AG04450 (cell line): Measurements from ENCODE around the gene ABCA7. TPM values are rescaled to one million over a fixed set of nuclear protein-coding genes. Genes with fewer than 3 reads are reported as not detected.

Experiments used
- CTCF ChIA-PET: fragments of 300-600, 350-600 bp; formaldehyde crosslinking; extraction: SDS; loops from one replicate; lab custom pipeline; 2022; ENCODE audit warnings: antibody characterized with exemption, inconsistent platforms; lab: Charles Lee
- POLR2A ChIA-PET: fragments of 350-600 bp; formaldehyde crosslinking; extraction: SDS; loops from one replicate; lab custom pipeline; 2021; ENCODE audit warnings: antibody characterized with exemption, inconsistent platforms; lab: Yijun Ruan, JAX
- DNase-seq: peaks from one replicate; pipeline ENCODE4 v3.0.0-alpha.2; 2011; ENCODE audit warnings: low read depth, low spot score
- H3K27ac ChIP-seq: one replicate; pipeline ENCODE4 v1.5.1; 2012; ENCODE audit warnings: low read depth, low read length, control low read depth
- H3K27me3 ChIP-seq: one replicate; pipeline ENCODE4 v1.6.0; 2012; ENCODE audit warnings: low read length; ENCODE audit not compliant: control insufficient read depth, insufficient read depth
- H3K4me3 ChIP-seq: 2 replicates; pipeline ENCODE4 v1.5.1; 2011; ENCODE audit warnings: mild to moderate bottlenecking, low read depth, low read length, control low read depth
- H3K9me3 ChIP-seq: 2 replicates; pipeline ENCODE4 v1.5.1; 2012; ENCODE audit warnings: low read length; ENCODE audit not compliant: control insufficient read depth, insufficient read depth
- polyA plus RNA-seq: library from polyadenylated mRNA; depleted of rRNA; stranded (reverse); fragments of >200 nt; gene quantifications from 2 replicates; pipeline ENCODE4 v1.2.3, GENCODE V29; 2011
- TF ChIP-seq, protein P1 (sequence below): IDR thresholded peaks from 2 replicates; pipeline ENCODE4 v1.5.1; 2011; ENCODE audit warnings: low read depth, low read length, control low read depth, inconsistent platforms

The ABCA7 gene
- polyA plus RNA-seq, 1 experiment, result 1.6 TPM

DNA sequence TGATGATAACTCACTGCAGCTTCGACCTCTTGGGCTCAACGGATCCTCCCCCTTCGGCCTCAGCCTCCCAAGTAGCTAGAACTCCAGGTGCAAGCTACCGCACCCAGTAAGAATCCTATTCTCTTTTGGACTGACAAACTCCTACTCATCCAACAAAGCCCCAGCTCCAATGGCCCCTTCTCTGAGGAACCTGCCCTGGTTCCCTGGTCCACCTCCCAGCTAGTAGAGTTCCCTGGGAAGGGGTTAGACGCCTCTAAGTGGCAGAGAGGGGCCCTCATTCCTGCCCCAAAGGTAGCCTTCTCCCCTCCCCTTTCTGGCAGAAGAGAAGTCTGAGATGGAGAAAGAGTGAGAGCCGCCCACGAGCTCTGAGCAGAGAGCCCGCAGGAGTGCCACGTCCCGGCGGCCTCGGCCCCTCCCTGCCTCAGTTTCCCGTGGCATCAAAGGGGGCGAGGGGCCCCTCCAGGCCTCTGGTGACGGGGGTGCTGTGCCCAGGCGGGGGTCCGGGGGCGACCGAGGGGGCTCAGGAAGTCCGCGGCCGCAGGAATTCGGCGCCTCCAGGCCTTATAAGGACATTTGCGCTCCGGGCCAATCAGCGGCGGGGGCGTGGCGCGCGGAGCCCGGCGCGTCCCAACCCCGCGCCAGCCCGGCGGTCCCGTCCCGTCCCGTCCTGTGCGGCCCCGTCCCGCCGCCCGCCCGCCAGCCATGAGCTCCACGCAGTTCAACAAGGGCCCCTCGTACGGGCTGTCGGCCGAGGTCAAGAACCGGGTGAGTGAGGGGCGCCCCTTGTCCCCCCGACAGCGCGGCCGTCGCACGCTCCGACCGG lies 13.7 kb upstream of the ABCA7 start, which contains the start of gene CNN2:
Gene CNN2, plus strand, starts transcription at position 649 of the 823 bp plus-strand sequence. Its CDS starts 54 bp downstream, at position 703.
- H3K9me3 ChIP-seq, result peaks cover 10% of the 10 kb centered on the region; the same call in 1 of the 2 replicates
- no peak for DNase-seq
- H3K27ac ChIP-seq, result peak within 1 kb of the TSS; percentile 98
- ChIA-PET CTCF (interaction anchor here (0.6 to 1.0 kb wide), 2 partner anchors 218 to 520 kb away, joined by 3 read pairs; no protein-coding TSS in a partner anchor), POLR2A (interaction anchor here (0.6 to 7.2 kb wide), 12 partner anchors 9 to 428 kb away, joined by 3 to 126 read pairs (median 4); partner anchors contain the start of genes ABCA7, CIRBP, GPX4 and MED16)
- TF ChIP-seq, protein P1, sequence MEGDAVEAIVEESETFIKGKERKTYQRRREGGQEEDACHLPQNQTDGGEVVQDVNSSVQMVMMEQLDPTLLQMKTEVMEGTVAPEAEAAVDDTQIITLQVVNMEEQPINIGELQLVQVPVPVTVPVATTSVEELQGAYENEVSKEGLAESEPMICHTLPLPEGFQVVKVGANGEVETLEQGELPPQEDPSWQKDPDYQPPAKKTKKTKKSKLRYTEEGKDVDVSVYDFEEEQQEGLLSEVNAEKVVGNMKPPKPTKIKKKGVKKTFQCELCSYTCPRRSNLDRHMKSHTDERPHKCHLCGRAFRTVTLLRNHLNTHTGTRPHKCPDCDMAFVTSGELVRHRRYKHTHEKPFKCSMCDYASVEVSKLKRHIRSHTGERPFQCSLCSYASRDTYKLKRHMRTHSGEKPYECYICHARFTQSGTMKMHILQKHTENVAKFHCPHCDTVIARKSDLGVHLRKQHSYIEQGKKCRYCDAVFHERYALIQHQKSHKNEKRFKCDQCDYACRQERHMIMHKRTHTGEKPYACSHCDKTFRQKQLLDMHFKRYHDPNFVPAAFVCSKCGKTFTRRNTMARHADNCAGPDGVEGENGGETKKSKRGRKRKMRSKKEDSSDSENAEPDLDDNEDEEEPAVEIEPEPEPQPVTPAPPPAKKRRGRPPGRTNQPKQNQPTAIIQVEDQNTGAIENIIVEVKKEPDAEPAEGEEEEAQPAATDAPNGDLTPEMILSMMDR, result no peak
- H3K27me3 ChIP-seq, result no peaks in the 10 kb centered on the region
- H3K4me3 ChIP-seq, result peak within 1 kb of the TSS; percentile 89

DNA sequence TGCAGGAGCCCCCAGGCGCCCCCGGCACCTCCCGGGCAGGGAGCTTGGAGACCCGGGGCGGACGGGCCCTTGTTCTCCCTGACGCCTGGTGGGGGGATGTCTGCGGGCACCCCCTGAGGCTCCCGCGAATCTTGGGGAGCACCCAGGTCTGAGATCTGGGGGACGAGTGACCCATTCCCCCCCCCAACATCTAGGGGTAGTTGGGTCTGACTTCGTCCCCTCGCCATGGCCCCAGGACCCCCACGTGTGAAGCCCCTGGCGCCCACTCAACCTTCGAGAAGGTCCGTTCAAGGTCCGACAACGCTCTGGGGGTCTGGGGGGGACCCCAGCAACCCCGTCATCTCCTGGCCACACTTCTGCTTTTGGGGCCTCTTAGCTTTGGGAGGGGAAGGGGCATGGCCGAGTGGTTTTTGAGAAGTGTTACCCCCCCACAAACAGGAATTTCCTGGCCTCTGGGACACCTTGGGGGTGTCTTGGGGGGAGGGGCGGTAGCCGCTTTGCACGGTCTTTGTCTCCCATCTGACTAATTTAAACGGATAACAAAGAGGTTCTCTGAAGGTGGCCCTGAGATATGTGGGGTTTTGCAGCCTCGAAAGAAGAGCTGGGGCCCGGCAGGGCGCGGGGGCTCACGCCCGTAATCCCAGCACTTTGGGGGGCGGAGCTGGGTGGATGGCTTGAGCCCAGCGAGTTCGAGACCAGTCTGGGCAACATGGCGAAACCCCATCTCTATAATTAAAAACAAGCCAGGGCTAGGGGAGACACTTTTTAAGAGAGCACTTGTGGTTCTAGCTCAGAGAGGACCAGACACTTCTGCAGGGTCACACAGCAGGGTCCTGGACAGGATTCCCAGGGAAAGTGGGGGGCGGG lies 12.9 kb upstream of the ABCA7 start:
- Histone ChIP-seq H3K27ac (peak overlapping the region; percentile 98), H3K4me3 (peak overlapping the region; percentile 89), H3K9me3 (peaks cover 10% of the 10 kb centered on the region; the same call in 1 of the 2 replicates), H3K27me3 (no peaks in the 10 kb centered on the region)
- no peak for DNase-seq
- POLR2A ChIA-PET, result interaction anchor here (0.6 to 7.2 kb wide), 12 partner anchors 10 to 427 kb away, joined by 3 to 126 read pairs (median 4); partner anchors contain the start of genes ABCA7, CIRBP, GPX4 and MED16
- TF ChIP-seq, protein P1, result no peak
- CTCF ChIA-PET, result interaction anchor here (0.6 to 1.2 kb wide), 3 partner anchors 38 to 521 kb away, joined by 3 read pairs; no protein-coding TSS in a partner anchor

DNA sequence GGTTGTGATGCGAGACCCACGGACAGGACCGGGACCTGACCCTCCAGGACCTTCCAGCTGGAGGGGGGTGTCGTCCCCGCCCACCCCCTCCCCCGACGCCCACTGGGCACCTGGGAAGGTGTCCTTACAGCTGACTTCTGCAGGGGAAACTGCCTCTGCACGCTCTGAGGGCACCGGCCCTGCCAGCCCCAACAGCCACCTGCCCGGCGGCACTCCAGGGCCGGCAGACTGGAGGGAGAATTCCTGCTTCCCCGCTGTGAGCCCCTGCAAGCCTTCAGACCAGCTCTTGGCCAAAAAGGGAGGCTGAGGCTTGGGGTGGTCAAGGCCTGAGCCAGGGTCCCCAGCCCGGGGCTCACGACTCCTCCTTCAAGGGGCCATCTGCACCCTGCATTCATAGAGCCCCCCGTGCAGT lies 12.3 kb upstream of the ABCA7 start:
- POLR2A ChIA-PET, result interaction anchor here (0.6 to 7.2 kb wide), 8 partner anchors 8 to 276 kb away, joined by 3 to 126 read pairs (median 6); partner anchors contain the start of genes ABCA7, CIRBP, GPX4 and MED16
- no peaks in the 10 kb centered on the region for H3K27me3 ChIP-seq
- CTCF ChIA-PET, result interaction anchor here (1.2 kb wide), 1 partner anchor 37 kb away, joined by 3 read pairs; no protein-coding TSS in a partner anchor
- H3K9me3 ChIP-seq, result peaks cover 10% of the 10 kb centered on the region; the same call in 1 of the 2 replicates
- DNase-seq, result no peak
- TF ChIP-seq, protein P1, result no peak
- H3K4me3 ChIP-seq, result peak overlapping the region; percentile 89
- H3K27ac ChIP-seq, result peak overlapping the region; percentile 98

DNA sequence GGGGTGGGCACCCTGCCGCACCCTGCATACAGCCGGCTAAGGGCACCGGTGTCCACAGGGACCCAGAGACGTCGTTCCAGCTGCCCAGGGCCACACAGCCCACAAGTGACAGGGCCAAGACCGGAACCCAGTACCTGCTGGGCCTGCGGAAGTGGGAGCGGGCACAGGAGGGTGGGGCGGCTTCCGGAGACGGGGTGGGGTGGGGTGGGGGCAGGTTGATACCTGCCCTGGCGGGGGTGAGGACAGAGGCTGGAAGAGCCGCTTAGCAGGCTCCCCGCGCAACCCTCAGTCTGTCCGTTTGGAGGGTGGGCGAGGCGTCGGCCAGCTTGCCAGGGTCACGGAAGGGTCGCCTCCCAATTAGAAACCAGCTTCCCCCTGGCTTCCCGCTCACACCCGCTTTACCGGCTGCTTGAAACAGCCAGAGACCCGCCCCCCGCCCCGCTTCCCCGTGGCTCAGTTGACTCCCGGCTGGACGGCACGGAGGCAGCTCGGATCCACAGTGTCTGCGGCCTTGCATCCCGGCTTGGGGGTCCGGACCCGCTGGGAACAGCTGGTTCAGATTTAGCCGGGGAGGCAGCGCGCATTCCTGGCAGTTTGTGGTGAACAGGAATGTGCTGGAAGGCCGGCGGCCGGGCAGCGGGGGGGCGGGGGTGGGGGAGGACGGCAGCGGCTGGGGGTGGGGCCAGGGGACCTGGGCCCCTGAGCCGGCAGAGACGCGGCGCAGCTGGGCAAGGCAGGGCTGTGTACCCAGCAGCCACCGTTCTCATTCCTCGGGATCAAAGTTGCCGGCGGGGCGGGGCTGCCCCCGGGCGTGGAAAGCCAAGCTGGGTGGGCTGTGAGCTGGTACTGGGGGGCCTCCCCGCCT lies 11.6 kb upstream of the ABCA7 start:
- ChIA-PET POLR2A (interaction anchor here (0.6 to 7.2 kb wide), 13 partner anchors 8 to 1450 kb away, joined by 3 to 126 read pairs (median 5); partner anchors contain the start of genes ABCA7, GPX4 and WDR18), CTCF (no interaction called here)
- peak overlapping the region; percentile 89 for H3K4me3 ChIP-seq
- peaks cover 10% of the 10 kb centered on the region; the same call in 1 of the 2 replicates for H3K9me3 ChIP-seq
- peak overlapping the region; percentile 98 for H3K27ac ChIP-seq
- peak; percentile 93 for DNase-seq
- H3K27me3 ChIP-seq, result no peaks in the 10 kb centered on the region
- TF ChIP-seq, protein P1, result no peak
